Inflammatory macrophage treated with lipopolysaccharide for 1 hour (primary cell): ENCODE data around the gene ASB3.

Source experiments
- DNase-seq, 2 donors: peaks; one replicate each; pipeline ENCODE4 v3.0.0-alpha.2; 2020 to 2022

Gene ASB3

DNA sequence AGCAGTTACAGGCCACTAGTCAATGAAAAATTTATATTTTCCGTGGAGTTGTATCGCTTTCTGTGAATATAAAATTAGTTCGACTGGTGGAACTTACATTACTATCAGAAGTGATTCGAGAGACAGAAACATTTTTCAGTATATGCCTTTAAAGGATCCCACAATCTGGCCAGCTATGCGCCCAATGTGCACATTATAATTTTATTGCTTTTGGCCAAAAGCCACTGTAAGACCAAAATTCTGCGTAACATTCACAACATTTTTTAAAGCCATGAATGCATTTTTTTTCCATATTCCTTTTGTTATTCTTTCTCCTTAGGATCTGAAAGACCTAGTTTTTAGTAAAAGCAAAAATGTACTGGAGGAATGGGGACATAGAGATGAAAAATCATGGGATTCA lies 150.2 kb downstream of the ASB3 start:
- no peak for DNase-seq

DNA sequence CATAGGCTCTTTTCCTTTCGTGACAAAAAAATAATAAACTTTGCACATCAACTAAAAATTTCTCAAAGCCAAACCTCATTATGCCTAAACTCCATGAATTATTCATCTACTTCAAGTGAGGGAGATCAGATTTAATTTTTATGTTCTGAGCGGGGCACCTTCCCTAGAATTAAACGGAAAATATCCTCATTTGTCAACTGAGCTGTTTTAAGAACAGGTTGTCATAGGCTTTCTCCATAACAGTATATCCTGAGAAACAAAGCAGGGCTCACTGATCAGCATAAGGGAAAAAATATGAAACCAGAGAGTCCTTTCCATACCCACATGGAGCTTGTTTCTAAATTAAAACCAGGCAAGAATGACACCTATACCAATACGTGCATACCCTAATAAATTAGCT lies 150.6 kb downstream of the ASB3 start:
- no peak for DNase-seq

GRCh38 chr2:53635694-53636093 lies 151.1 kb downstream of the ASB3 start:
- DNase-seq = no peak

GRCh38 chr2:53633441-53633840 lies 153.3 kb downstream of the ASB3 start:
- DNase-seq = no peak

DNA sequence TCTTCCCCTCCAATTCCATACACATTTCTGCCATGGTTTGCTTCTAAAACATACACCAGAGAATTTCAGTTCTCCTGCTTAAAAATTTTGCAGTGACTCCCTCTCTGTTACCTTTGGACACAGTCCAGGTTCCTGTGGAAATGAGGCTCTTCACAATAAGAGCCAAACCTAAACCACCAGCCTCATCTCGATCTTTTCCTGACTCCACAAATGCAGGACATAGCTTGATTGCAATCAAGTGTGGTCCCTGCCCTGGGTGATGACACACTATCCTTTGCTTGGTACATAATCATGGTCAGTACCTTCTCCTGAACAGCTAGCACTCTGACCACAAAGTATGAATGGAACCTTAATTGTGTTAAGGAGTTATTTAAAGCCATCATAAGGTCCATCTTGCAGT lies 154.0 kb downstream of the ASB3 start:
- DNase-seq = no peak

- no peak for DNase-seq
Observed at GRCh38 chr2:53632126-53632460, 154.7 kb downstream of the ASB3 start.

- no peak for DNase-seq
Observed at GRCh38 chr2:53631313-53632125, 155.2 kb downstream of the ASB3 start.

- no peak for DNase-seq
Observed at GRCh38 chr2:53630026-53630606, 156.6 kb downstream of the ASB3 start.

DNA sequence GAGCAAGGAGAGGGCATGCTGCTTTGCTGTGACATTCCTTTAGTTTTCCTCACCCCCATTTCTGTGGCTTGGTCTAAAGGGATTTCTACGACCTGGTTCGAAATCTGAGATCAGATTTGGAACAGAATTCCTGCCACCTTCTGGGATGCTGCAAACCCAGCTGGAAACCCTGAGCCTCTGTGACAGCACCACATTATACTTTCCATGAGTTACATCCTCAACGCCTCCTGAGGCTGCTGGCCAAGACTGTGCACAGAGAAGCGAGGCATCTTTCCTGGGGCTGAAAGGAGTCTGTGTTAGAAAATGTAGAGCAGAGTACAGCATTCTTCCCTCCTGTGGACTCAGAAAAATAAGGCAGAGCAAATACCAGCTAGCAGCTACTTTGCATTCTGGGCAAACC lies 157.3 kb downstream of the ASB3 start:
- no peak for DNase-seq

GRCh38 chr2:53629001-53629400 lies 157.8 kb downstream of the ASB3 start:
- DNase-seq = no peak

DNA sequence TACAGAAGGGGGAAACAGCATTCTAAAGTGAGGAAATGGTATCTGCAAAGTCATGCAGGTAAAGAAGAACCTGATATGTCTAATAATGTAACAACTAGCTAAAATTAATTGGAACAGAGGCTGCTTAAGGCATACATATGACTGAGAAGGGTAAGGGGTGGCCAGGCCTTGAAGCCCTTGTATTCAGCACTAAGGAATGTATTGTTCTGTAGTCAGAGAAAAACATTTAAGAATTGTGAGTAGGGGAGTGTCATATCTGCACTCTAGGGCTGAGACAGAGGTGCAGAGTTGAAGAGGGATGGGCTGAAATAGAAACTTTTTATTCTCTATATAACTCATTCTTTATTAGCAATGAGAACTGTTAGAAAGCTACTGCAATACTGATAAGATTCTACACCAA lies 164.6 kb downstream of the ASB3 start:
- no peak for DNase-seq

DNA sequence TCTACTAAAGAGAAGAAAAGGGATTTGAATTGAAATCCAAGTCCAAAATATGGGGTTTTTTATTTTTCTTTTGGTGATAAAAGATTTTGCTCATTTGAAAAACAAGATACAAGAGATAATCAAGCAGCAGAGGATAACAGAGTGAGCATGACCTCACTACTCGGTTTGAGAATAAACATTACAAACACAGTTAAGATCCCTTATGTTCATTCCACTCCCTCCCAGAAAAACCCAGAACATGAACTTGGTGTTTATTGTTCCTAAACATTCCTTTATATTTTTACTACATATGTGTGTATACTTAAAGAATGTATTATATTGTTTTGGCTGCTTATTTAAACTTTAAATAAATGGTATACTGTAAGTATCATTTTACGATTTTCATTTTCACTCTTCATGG lies 165.8 kb downstream of the ASB3 start:
- no peak for DNase-seq
